ENCODE results near the gene GPR162.
A peak's percentile ranks its signal among the peaks of the same experiment; 100 is the strongest.

The GPR162 gene

DNA sequence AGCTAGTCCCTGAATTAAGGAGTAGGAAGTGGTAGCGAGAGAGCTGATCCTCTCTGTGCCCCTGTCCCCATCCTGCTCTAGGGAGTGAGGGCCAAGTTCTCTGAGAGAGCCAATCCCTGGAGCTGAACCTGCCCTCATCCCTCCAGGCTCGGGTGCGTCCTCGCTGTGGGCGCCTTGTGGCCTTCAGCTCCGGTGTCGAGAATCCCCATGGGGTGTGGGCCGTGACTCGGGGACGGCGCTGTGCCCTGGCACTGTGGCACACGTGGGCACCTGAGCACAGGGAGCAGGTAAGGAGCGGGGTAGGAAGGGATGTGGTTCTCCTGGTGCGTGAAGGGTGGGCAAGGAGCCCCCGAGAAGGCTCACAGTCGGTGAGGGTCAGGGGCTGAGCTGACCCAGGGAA lies 17.2 kb downstream of the GPR162 start:
- H3K27ac ChIP-seq = no peak overlapping the region
- TF ChIP-seq, protein P1, sequence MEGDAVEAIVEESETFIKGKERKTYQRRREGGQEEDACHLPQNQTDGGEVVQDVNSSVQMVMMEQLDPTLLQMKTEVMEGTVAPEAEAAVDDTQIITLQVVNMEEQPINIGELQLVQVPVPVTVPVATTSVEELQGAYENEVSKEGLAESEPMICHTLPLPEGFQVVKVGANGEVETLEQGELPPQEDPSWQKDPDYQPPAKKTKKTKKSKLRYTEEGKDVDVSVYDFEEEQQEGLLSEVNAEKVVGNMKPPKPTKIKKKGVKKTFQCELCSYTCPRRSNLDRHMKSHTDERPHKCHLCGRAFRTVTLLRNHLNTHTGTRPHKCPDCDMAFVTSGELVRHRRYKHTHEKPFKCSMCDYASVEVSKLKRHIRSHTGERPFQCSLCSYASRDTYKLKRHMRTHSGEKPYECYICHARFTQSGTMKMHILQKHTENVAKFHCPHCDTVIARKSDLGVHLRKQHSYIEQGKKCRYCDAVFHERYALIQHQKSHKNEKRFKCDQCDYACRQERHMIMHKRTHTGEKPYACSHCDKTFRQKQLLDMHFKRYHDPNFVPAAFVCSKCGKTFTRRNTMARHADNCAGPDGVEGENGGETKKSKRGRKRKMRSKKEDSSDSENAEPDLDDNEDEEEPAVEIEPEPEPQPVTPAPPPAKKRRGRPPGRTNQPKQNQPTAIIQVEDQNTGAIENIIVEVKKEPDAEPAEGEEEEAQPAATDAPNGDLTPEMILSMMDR (IDR thresholded peaks at IDR 0.05) = no peak
- TF ChIP-seq ZFX (IDR thresholded peaks at IDR 0.05; ENCODE audit: borderline replicate concordance) = no peak

DNA sequence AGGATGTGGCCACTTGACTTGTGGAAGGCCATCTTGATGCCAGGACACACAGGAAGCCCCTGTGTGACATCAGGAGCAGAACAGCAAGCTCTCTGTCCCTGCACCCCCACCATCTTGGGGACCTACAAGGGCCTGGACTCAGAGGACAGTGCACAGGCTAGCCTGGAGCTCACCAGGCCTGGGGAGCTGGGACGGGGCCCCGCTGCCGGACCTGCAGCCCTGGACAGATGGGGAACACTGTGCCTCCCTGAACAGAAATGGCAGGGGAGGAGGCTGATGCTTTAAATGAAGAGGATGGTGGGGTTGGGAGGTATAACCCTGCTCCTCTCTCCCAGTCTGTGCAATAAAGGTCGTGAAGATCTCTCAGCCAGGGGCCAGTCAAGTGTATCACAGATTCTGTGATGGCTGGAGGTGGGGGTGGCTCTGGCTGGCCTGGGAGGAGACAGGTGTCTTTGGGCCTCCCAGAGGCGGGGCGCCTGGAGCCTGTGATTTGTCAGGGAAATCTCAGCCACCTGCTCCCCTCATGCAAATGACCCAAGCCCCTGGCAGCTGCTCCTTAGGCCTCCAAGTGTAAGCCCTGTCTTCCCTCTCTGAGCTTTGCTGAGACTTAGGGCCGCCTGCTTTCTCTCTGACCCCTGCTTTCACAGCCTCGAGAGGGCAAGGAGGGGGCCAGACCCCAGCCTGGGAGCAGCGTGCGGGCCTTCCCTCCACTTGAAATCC lies 18.0 kb downstream of the GPR162 start:
- TF ChIP-seq, protein P1 (IDR thresholded peaks at IDR 0.05) = no peak
- TF ChIP-seq ZFX (IDR thresholded peaks at IDR 0.05; ENCODE audit: borderline replicate concordance) = no peak
- no peak overlapping the region for H3K27ac ChIP-seq

DNA sequence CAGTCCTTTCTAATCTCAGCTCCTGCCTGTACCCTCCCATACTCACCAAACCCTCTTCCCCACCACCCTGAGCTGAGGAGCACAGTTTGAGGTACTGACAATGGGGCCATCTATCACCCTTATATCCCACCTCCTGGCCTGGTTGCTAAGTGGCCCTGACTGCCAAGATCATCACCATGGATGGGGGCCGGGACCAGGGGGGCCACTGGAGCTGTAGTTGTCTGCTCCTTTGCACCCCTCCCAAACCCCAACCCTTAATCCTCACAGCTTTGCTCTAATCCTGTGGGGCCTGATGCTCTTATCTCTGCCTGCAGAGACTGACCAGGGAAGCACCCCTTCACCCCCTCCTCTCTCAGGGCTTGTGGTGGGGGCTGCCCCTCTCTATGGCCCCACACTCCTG lies 18.7 kb downstream of the GPR162 start:
- H3K27ac ChIP-seq = no peak overlapping the region

DNA sequence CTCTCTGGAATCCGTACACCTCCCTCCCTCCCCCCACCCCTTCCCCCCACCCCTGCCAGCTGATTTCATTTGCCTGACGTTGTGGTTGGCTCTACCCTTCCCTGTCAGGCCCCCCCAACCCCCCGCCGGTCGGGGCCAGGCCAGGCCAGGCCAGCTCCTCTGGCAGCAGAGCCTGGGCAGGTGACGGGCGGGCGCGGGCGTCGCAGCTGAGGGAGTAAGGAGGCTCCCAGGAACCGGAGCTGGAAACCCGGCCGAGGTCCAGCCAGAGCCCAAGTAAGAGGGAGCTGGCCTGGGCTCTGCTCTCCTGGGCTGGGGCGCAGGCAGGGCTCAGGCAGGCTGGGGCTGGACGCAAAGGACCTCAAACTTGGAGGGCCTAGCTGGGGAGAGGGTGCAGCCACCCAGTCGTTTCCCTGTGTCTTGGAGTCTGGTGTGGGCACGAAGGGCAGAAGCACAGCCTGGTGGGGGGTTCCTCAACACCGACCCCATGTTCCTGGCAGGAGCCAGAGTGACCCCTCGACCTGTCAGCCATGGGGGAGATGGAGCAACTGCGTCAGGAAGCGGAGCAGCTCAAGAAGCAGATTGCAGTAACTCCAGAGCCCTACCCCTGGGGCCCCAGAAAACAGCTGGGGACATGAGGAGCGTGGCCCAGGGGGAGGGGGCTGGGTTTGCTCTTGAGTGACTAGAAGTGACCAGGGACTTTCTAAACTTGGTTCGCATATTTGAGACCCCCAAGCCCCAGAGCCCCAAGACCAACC lies 19.3 kb downstream of the GPR162 start, which contains the start of gene GNB3:
TSS of gene GNB3 (plus strand) at position 165 of the 755 bp plus-strand sequence. CDS start at position 528, 363 bp downstream.
- peak within 1 kb of the TSS; percentile 32; the same call in 1 of the 2 replicates for H3K27ac ChIP-seq
- TF ChIP-seq, protein P1 (IDR thresholded peaks at IDR 0.05) = no peak
- TF ChIP-seq ZFX (IDR thresholded peaks at IDR 0.05; ENCODE audit: borderline replicate concordance) = no peak

More for the DNA sequence above, 18.7 kb downstream of the GPR162 start:
- no peak for TF ChIP-seq ZFX (IDR thresholded peaks at IDR 0.05; ENCODE audit: borderline replicate concordance)
- TF ChIP-seq, protein P1 (IDR thresholded peaks at IDR 0.05) = no peak

DNA sequence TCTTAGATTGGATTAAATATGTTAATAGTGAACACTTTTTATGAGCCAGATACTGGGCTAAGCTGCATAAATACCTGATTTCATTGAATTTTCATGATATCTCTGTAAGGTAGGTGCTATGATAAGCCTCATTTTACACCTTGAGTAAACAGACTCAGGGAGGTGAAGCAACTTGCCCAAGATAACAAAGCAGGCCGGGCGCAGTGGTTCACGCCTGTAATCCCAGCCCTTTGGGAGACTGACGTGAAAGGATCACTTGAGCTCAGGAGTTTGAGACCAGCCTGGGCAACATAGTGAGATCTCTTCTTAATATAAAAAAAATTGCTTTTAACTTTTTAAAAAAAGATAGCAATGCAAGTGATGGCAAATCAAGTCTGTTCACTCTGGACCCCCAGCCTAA lies 20.5 kb downstream of the GPR162 start:
- TF ChIP-seq, protein P1 (IDR thresholded peaks at IDR 0.05) = no peak
- TF ChIP-seq ZFX (IDR thresholded peaks at IDR 0.05; ENCODE audit: borderline replicate concordance) = no peak

DNA sequence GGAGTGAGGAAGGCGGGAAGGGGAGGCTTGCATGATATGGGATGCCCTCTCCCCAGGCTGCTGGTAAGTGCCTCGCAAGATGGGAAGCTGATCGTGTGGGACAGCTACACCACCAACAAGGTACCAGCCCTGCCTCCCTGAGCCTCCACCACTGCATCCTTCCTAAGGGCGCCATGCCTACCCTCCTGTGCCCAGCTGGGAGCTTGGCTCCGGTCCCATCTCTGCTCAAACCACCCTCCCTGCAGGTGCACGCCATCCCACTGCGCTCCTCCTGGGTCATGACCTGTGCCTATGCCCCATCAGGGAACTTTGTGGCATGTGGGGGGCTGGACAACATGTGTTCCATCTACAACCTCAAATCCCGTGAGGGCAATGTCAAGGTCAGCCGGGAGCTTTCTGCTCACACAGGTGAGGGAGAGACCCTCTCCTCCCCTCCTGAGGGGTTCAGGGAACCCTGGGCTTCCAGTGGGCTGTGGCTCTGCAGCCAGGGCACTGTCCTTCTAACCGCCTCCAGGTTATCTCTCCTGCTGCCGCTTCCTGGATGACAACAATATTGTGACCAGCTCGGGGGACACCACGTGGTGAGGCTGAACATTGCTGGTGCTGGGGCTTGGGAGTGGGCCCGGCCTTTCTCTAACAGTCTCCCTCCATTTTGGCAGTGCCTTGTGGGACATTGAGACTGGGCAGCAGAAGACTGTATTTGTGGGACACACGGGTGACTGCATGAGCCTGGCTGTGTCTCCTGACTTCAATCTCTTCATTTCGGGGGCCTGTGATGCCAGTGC lies 21.7 kb downstream of the GPR162 start:
- no peak overlapping the region for H3K27ac ChIP-seq
- TF ChIP-seq, protein P1 (IDR thresholded peaks at IDR 0.05) = no peak
- no peak for TF ChIP-seq ZFX (IDR thresholded peaks at IDR 0.05; ENCODE audit: borderline replicate concordance)

More for the DNA sequence above, 20.5 kb downstream of the GPR162 start:
- peak overlapping the region; percentile 32; the same call in 1 of the 2 replicates for H3K27ac ChIP-seq

All from 22Rv1 (cell line).